Heart left ventricle (tissue), 13 donors: Measurements from ENCODE around the gene SHC4.

Source experiments
- POLR2A ChIP-seq, 2 donors: fragments of 450-650 bp; IDR thresholded peaks; one replicate each; pipeline ENCODE4 v1.6.1; 2017; ENCODE audit warnings: antibody characterized with exemption in 2 of 2, mild to moderate bottlenecking in 2 of 2, moderate library complexity in 2 of 2
- TF ChIP-seq, protein P1 (sequence below), 12 donors: fragments of 200-600 bp; sonication (generic) in 4 of 12; IDR thresholded peaks; one replicate each; pipeline versions ENCODE4 v1.5.0 to v1.8.0; 2018 to 2022; ENCODE audit warnings: antibody characterized with exemption in 12 of 12, mild to moderate bottlenecking in 5 of 12
- donor health status: ischemic (EF 13 %, LVEDD 7.1; RV severe dilation, severe dysfunction).
- donor health status: DM: no; HTN: yes; CAD: no.
- donor health status: DM: no; HTN: no; CAD: no.
- donor health status: ischemic (EF 25% LVEDD 6.9; RV normal size, moderate dysfunction).
- donor health status: ischemic (EF 25% LVEDD 5.7; RV mildly dilated, moderate dysfunction).
- donor health status: ischemic (EF 35%, LVEDD 5.7; RV mildly dilated, moderate dysfunction).
- donor health status: nonischemic (EF 11% LVEDD 7.7; RV severe dilation, severe dysfunction).
- donor health status: DM: yes; HTN: yes; CAD: no.
- donor health status: PGD.
- donor health status: ischemic (EF 29% LVEDD 5.4; RV normal size, mild dysfunction).
- donor health status: nonischemic (EF 23%, LVEDD 6.1; RV moderate dilation, normal function).

DNA sequence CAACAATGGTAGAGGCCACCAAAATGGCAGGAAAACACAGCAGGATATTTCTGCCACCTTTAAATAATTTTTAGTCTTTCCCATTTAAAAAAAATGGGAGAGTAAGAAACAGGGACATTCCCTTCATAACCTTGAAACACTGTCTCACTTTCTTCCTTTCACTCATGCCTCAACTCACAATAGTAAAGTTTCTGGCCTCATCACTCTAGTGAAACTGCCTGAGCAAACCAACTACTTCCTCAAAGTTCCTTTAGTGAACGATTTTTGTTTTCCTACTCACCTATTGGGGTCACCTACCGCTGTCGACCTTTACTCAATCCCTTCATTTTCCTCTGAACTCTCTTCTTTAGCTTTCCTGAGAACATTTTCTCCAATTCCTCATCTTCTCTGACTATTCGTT, 33.0 kb downstream of the SHC4 start:
- TF ChIP-seq POLR2A (IDR thresholded peaks at IDR 0.05) = no peak
- TF ChIP-seq, protein P1, sequence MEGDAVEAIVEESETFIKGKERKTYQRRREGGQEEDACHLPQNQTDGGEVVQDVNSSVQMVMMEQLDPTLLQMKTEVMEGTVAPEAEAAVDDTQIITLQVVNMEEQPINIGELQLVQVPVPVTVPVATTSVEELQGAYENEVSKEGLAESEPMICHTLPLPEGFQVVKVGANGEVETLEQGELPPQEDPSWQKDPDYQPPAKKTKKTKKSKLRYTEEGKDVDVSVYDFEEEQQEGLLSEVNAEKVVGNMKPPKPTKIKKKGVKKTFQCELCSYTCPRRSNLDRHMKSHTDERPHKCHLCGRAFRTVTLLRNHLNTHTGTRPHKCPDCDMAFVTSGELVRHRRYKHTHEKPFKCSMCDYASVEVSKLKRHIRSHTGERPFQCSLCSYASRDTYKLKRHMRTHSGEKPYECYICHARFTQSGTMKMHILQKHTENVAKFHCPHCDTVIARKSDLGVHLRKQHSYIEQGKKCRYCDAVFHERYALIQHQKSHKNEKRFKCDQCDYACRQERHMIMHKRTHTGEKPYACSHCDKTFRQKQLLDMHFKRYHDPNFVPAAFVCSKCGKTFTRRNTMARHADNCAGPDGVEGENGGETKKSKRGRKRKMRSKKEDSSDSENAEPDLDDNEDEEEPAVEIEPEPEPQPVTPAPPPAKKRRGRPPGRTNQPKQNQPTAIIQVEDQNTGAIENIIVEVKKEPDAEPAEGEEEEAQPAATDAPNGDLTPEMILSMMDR (IDR thresholded peaks at IDR 0.05) = no peak
